HG03060 (cell line): ENCODE results near the gene FAM3C.
A peak's percentile ranks its signal among the peaks of the same experiment; 100 is the strongest.

Experiments used
- ATAC-seq: cut with Tn5 transposase; IDR thresholded peaks from one replicate; pipeline ENCODE4 v1.9.1; 2021; ENCODE audit warnings: low read depth, moderate number of reproducible peaks; ENCODE audit not compliant: unreplicated experiment

The FAM3C gene

DNA sequence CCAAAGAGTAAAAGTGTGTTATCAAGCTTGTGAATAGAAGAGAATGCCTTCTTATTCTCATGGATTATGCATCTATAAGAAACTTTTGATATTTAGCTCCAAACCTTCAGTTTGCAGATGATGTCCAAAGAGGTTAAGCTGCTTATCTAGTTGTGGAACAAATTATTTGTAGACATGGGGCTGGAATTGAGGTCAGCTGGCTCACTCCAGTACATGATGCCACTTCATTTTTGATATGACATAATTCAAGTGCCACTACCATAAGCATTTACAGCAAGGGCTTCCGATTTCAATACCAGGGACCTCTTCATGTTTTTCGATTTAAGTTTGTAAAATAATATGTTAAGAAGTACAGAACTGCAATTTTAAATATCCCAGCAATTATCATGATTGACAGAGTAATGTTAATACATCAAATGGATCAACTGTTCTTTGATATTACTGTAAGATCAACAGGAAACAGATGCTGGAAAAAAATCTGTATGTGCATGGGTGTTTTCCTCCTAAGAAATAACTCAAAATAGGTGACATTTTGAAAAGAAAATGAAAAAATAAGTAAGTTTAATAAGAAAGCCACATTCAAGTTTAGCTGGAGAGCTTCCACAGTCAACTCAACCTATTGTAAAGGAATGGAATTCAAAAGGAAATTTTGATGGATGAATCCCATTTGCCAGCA lies 12.7 kb downstream of the FAM3C start:
- ATAC-seq: no peak

DNA sequence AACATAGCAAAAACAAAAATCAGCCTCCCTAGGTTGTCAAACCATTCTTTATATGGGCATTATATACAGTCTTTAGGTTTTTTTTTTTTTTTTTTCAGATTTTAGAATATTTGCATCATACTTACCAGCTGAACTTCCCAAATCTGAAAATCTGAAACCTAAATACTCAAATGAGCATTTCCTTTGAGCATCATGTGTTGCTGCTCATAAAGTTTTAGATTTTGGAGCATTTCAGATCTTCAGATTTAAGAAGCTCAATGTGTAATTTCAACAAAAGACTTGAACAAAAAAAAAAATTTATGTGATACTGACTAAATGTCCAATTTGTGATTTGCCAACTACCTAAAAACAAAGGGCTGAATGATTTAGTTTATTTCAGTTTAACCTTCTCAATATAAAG lies 13.6 kb downstream of the FAM3C start:
- ATAC-seq: no peak

- ATAC-seq: no peak
Measured at GRCh38 chr7:121379930-121380329, 16.2 kb downstream of the FAM3C start.

DNA sequence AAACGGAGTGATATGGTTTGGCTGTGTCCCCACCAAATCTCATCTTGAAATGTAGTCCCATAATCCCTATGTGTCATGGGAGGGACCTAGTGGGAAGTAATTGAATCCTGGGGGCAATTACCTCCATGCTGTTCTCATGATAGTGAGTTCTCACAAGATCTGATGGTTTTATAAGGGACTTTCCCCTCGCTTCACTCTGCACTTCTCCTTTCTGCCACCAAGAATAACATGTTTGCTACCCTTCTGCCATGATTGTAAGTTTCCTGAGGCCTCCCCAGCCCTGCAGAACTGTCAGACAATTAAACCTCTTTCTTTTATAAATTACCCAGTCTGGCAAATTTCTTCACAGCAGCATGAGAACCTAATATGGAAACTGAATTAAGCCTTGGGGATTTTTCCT lies 19.1 kb downstream of the FAM3C start:
- no peak for ATAC-seq

- no peak for ATAC-seq
Measured at GRCh38 chr7:121373177-121373576, 22.9 kb downstream of the FAM3C start.

DNA sequence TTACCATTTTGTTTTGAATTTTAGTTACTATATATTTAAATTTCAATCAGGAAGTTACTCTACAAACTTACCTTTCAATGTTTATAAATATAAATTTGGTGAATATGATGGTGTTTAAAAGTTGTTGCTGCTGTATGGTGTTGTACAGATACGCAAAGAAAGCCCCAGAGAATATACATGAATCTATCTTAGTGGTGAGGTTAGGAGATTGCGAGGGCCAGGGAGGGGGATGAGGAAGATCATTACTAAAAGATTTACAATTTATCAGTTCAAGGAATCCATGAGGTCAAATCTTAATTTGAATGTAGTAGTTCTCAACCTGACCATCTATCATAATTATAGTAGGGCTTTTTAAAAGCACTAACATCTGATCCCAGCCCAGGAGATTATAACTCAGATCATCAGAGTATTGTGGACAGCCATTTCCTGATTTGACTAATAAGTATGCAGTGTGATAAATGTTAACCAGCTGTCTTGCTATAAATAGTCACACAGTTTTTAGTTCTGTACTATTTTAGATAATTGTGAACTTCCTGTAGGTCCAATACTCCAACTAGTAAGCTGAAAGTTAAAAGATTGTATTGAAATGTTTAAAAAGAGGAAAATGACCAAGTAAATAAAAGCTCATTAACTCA lies 23.6 kb downstream of the FAM3C start:
- peak; percentile 89 for ATAC-seq

DNA sequence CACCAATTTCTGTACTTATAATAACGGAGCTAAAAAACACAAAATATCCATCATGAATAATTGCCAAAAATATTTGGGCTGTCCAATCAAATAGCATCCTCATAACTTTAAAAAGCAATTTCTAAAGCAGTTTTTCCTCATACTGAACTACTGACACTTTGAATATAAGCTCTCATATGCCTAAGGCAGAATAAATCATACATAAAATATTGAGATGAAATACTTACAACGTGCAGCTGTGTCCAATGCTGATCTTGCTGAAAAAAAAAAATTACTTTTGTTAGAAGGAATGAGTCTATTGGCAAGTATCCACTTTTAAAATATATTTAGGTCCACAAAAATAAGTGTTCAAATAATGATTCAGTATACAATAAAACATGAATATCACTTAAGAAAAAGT lies 24.2 kb downstream of the FAM3C start:
- ATAC-seq: no peak

DNA sequence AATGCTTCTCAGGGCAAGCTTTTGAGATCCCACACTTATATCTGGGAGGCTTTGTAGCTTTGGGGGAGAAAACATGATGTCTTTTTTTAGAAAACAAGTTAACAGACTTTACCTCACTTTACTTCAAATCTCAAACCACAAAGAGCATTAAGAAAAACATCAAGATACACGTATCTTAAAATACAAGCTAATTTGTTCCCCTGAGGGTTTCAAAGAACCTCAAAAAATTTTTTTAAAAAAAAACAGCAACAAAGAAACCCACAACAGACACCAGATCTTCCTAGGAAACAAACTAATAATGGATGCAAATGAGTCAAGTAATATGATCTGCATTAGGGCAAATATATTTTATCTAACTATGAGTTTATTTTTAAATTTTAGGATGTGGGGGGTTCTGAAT lies 24.7 kb downstream of the FAM3C start:
- ATAC-seq: no peak

DNA sequence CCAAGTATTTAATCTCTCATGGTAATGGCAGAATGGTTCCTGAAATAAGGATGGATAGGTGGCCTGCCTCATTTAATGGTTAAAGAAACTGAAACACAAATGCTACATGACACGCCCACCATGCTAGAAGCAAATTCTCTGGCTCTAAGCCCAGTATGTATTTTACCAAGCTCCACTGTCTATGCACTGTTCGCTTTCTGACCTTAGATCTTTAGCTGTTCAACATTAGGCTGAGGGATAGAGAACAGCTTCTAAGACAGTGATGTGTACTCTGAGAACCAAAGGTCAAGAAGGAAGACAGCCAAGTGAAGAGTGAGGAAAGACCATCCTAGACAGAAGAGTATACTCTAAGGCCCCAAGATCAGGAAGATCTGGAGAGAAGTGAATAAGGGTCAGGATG lies 26.6 kb downstream of the FAM3C start:
- peak; percentile 46 for ATAC-seq

DNA sequence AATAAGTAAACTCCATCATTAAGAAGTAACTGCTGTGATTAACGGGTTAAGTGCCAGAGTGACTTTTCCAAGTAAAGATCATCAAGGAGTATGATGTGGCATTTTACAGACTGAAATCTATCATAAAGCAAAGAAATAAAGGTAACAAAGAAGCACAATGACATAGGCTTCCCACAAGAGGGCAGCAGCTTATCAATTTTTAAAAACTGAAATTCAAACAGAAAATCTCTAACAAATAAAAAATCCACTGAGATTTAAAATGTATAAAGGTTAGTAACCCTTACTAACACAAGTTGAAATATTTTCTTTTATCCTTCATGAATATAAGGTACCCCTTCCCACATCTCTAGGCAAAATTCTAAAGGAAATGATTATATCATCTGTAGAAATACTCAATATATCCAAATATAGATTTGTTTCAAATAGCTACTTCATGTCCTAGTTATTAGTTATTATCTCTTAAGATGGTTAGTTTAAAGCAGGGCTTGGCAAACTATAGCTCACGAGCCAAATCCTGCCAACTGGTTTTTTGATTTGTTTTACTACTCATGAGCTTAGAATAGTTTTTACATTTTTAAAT lies 29.2 kb downstream of the FAM3C start:
- no peak for ATAC-seq

DNA sequence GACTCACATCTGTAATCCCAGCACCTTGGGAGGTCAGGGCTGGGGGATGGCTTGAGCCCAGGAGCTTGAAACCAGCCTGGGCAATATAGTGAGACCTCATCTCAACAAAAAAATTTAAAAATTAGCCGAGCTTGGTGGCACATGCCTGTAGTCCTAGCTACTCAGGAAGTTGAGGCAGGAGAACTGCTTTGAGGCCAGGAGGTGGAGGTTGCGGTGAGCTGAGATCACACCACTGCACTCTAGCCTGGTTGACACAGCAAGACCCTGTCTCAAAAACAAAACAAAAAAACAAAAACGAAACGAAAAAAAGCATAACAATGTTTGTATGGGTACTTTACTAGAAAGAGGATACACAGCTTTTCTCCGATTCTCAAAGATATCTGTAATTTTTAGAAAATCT lies 35.5 kb downstream of the FAM3C start:
- no peak for ATAC-seq

- no peak for ATAC-seq
Measured at GRCh38 chr7:121355574-121355973, 40.5 kb downstream of the FAM3C start.

DNA sequence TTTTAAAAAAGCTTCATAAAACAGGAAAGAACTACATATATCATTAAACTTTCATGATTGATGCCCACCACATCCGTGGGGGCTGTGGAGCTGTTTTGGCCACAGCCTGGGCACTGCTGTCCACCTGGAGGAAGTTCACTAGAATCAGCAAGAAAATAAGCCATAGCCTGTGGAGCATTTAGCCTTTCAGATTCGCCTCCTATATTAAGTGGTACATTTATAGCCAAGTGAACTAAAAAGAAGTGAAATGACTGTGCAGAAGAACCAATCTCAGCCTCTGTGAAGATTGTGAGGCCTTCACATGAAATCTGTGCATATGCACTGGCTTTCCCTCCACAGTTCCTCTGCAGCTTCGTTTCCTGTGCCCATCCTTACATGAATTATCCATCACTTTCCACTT lies 43.8 kb downstream of the FAM3C start:
- no peak for ATAC-seq

DNA sequence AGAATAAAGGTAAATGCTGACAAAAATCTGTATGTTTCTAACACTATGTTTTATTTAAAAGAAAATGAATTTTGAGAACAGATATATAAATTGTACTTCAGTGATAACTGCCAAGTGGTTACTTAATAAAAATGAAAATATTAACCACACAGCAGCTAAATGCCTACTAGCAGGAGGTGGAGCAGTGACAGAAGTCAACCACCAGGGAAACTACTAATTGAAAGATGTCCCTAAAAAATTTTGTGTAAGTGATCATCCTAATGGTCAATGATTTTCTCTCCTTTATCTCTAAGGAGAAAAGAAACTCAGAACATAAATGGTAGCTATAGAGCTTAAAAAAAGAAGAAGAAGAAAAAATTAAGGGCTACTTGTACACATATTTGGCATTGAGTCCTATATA lies 44.4 kb downstream of the FAM3C start:
- ATAC-seq: no peak

DNA sequence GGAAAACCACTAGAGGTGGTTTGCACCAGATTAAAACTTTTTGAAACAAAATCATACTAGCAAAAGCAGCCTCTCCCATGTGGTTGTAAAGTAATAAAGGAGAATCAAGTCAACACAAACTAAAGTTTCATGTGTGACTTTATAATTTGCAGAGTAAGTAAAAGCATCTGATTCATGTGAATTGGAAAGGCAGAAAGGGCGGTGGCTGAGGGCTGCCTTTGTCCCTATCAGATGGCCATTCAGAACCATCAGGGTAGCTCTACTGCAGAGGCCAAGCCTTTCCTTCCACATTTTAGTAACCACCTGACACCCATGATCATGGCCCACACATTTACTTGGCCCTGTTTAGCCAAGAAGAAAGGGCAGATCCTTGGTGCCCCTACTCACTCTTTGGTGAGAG lies 51.6 kb downstream of the FAM3C start:
- no peak for ATAC-seq

GRCh38 chr7:121344093-121344492 lies 52.0 kb downstream of the FAM3C start:
- no peak for ATAC-seq

DNA sequence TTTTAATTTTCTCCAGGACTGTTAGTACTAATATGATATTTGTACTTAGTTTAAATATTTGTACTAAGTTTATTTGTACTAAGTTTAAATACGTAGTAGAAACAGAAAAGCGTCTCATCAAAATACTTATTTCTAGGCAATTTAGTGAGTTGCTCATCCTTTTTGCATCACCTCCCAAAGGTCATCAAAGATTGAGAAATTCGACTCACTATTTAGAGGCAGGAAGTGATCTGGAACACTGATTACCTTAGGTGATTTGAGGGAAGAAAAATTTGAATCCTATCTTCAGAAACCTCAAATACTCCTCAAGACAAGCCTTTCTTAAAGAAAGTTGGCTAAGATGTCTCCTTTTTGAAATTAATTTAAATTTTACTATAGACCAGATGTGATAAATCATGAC lies 52.8 kb downstream of the FAM3C start:
- no peak for ATAC-seq

- no peak for ATAC-seq
Measured at GRCh38 chr7:121342631-121343030, 53.5 kb downstream of the FAM3C start.

- no peak for ATAC-seq
Measured at GRCh38 chr7:121341933-121342332, 54.2 kb downstream of the FAM3C start.

GRCh38 chr7:121339082-121339481 lies 57.0 kb downstream of the FAM3C start:
- ATAC-seq: no peak

- no peak for ATAC-seq
Measured at GRCh38 chr7:121337398-121337797, 58.7 kb downstream of the FAM3C start.

DNA sequence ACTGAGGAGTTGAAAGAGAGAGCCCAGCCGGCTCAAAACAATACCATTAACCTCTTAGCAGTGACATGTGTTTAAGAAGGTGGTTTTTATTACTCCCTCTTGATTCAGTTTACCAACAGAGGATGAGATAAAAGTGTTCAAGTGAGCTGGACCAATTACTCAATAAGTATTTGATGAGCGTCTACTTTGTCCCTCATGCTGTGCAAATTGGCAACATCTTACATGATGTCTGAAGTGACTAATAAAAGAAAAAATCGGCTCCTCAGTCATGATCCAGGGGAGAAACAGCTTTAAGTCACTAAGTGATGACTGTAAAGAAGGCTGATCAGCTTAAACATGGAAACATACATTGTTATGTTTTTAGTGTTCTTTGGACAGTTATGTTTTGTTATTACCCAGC lies 59.5 kb downstream of the FAM3C start:
- ATAC-seq: no peak
